Colon (tissue), 2 donors: ENCODE results near the gene ADCY7.

ENCODE experiments used
- FAIRE-seq: peaks from 2 replicates; lab custom pipeline; 2012; peaks lifted over from hg19 to GRCh38; lab: Jason Lieb, UNC
- donor health status: control.
- donor health status: control.

Gene ADCY7

DNA sequence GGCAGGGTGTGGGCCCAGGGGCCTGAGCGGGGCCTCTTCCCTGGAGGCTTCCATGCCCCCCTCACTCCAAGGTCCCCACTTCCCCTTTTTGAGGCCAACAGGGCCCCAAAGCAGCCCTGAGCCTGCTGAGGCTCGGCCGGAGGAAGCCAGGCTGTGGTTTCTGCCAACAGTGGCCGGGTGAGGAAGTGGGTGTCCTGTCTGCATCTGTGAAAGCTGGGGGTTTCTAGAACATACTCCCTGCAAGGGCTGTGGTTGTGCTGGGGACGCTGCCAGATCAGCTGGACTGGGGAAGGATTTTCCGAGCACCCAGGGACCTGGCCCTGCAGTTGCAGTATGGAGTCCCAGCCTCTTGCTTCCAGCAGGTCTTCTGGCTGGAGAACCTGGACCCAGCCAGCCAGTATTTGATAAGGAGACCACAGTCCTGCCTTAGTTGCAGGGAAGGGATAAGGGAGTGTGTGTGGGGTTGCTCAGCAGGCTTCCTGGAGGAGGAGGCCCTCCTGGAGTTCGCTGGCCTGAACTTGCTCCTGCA is 15.7 kb downstream of the ADCY7 start:
- no peak for FAIRE-seq

- FAIRE-seq = no peak
Observed at GRCh38 chr16:50282955-50283631, 16.7 kb downstream of the ADCY7 start.

- no peak for FAIRE-seq
Observed at GRCh38 chr16:50284131-50284911, 18.0 kb downstream of the ADCY7 start.

- FAIRE-seq = no peak
Observed at GRCh38 chr16:50285406-50286003, 19.2 kb downstream of the ADCY7 start.

DNA sequence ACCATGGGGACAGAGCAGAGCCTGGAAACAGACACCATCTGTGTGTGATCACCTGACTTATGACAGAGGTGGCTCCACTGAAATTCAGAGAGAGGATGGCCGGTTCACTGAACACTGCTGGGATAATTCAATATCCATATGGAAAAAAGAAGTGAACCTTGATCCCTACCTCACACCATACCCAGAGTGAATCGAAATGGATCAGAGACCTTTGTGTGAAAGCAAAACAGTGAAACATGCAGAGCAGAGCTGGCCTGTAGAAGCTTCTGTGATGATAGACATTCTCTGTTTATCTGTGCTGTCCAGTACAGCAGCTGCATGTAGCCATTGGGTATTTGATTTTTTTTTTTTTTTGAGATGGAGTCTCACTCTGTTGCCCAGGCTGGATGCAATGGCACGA is 20.3 kb downstream of the ADCY7 start:
- FAIRE-seq = no peak

GRCh38 chr16:50288026-50288425 is 21.7 kb downstream of the ADCY7 start:
- no peak for FAIRE-seq

DNA sequence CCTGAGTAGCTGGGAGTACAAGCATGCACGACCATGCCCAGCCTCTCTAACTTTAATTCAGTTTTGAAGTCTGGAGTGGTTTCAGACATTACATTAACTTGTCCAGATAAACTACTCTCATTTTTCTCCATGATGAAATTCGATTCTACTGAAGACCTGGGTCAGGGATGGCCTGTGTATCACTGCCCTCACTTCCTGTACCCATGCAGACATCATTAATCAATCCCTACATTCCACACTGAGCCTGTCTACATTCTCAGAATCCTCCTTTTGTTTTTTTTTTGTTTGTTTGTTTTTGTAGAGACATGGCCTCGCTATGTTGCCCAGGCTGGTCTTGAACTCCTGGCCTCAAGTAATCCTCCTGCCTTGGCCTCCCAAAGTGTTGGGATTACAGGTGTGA is 22.6 kb downstream of the ADCY7 start:
- FAIRE-seq = no peak

- FAIRE-seq = no peak
Observed at GRCh38 chr16:50289950-50290764, 23.8 kb downstream of the ADCY7 start.

- no peak for FAIRE-seq
Observed at GRCh38 chr16:50290856-50291255, 24.5 kb downstream of the ADCY7 start.

GRCh38 chr16:50291719-50292565 is 25.6 kb downstream of the ADCY7 start:
- no peak for FAIRE-seq

GRCh38 chr16:50292566-50292948 is 26.2 kb downstream of the ADCY7 start:
- FAIRE-seq = no peak

DNA sequence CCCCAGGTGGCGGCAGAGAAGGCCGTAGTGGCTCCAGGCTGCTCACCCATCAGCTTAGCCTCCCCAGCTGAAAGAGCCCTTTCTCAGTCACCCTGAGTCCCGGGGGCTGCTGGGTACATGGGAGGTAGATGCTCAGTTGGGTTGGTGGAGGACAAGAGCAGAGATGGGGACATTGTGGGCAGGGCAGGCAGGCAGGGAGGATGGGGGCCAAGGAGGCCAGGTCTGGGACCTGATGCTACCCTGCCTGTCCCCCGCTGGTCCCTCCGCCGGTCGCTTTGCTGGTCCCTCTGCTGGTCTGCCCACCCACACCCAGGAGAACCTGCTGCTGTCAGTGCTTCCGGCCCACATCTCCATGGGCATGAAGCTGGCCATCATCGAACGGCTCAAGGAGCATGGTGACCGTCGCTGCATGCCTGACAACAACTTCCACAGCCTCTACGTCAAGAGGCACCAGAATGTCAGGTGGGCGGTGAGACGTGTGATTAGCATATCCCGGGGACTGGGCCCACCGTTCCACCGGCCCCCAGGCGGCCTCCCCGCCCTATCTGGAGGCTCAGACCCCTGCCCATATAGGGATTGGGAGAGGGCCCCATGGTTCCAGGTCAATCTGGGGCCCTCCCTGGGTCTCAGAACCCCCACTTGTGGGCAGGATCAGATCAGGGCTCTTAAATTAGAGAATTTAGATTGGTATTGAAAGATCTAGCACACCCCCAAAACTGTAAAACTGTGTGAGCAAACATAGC is 26.9 kb downstream of the ADCY7 start:
- FAIRE-seq = no peak

DNA sequence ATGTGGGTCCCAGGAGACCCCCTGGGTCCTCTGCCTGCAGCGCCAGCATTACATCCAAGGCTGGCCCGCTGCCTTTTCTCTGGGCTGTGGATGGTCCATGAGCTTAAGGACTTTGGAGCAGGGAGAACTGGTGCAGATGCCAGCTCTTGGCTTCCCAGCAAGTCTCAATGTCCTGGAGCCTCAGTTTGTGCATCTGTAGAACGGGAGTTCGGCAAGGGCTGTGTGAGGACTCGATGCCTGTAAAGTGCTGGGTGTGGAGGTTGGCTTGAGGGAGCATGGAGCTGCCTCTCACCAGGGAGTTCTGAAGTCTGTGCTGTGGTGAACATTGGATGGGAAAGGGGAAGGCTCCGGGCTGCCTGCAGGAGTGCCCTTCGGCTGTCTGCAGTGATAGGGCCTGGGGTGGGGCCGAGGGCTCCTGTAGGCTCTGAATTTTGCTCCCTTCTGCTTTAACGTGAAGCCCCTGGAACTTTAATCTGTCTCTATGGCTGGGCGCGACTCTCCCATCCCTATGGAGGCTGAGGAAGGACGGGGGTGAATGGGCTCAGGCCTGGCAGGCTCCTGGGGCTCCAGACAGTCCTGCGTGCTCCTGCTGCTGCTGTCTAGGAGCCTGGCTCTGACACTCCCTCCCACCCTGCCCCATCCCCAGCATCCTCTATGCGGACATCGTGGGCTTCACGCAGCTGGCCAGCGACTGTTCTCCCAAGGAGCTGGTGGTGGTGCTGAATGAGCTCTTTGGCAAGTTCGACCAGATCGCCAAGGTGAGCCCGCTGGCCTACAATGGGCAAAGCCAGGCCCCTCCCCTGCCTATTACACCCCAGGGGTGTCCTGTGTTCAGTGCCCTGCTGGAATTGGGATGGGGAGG is 27.9 kb downstream of the ADCY7 start:
- FAIRE-seq = no peak

DNA sequence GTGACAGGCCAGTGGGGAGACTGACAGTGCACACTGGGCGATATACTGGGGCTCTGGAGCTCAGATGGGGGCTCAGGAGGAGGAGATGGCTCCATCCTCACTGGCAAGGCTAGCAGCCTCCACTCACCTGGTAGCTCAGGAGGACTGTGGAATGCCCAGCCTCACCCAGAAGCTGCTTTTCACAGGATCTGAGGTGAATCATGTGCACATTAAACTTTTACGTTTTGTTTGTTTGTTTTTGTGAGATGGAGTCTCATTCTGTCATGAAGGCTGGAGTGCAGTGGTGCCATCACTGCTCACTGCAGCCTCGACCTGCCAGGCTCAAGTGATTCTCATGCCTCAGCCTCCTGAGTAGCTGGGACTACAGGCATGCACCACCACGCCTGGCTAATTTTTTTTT is 28.6 kb downstream of the ADCY7 start:
- no peak for FAIRE-seq

GRCh38 chr16:50295541-50296132 is 29.3 kb downstream of the ADCY7 start:
- FAIRE-seq = no peak

- FAIRE-seq = no peak
Observed at GRCh38 chr16:50296807-50297206, 30.5 kb downstream of the ADCY7 start.

DNA sequence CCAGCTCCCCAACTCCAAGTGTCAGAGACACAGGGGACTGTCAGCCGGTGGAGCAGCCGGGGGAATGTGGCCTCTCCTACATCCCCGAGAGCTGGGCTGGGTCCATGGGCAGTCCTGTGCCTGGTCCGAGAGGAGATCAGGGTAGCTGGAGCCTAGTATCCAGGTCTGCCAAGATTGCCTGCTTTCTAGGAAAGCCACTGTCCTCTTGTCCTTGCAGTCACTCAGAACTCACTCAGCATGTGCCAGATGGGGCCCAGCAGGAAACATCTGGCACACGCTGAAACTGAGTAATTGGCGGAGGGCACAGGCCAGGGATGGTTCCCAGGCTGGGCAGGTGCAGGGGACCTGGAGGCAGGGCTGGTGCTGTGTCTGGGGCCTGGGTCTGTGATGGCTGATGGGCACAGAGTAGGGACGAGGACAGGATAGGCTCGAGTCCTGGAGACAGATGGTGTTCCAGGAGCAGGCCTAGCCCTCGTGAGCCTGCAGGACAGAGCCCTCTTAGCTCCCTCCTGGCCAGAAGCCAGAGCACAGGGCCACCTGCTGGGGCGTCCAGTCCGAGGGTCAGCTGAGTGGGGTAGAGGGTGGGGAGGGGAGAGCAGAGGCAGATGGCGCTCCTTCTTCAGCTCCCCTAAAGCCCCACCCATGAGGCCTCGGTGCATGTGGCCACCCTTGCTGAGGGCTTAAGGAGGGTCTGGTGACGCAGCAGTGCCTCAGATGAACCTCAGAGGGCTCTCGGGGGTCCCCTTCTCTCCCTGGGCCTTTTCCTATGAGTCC is 31.1 kb downstream of the ADCY7 start:
- FAIRE-seq = no peak

DNA sequence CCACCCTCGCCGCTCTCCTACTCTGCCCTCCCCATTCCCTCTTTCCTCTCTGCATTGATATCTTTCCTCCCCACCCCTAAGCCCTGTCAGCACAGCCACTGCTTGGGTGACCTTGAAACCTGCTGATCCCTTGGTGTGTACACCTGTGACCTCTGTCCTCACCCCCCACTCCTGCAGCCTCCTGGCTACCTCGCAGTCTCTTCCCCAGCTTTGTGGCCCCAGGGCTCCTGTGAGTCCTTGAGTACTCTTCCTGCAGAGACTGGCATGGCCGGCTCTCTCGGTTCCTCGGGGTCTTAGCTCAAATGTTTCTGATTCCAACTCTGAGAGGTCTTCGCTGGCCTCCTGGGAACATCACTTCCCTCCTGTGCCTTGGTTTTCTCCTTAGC is 31.7 kb downstream of the ADCY7 start:
- no peak for FAIRE-seq
